OCI-LY3 (cell line): Measurements from ENCODE around the gene PER1.

Source experiments
- H2AFZ ChIP-seq: fragments of 200-600, 300-600 bp; shearing (Covaris generic); 2 replicates; pipeline ENCODE4 v1.6.0; 2014; ENCODE audit warnings: antibody characterized with exemption, low read depth, low read length
- H3K27ac ChIP-seq: fragments of 200-600, 300-600 bp; sonication (generic); 2 replicates; pipeline ENCODE4 v1.5.1; 2014; ENCODE audit warnings: mild to moderate bottlenecking, low read length, moderate library complexity, mixed read lengths
- H3K27me3 ChIP-seq: fragments of 200-600, 300-600 bp; sonication (generic); 2 replicates; pipeline ENCODE4 v1.6.1; 2014; ENCODE audit warnings: low read depth, low read length, mixed read lengths
- H3K36me3 ChIP-seq: fragments of 200-600, 300-600 bp; sonication (generic); replicated peaks from 2 replicates; pipeline ENCODE3; 2014; ENCODE audit warnings: low read depth, low read length, mixed read lengths
- H3K4me1 ChIP-seq: fragments of 300-600, 200-600 bp; sonication (generic); 2 replicates; pipeline ENCODE4 v1.6.1; 2014; ENCODE audit warnings: low read length, mixed read lengths
- H3K4me2 ChIP-seq: fragments of 200-600, 300-600 bp; sonication (generic); 2 replicates; pipeline ENCODE4 v1.6.1; 2014; ENCODE audit warnings: low read length, mixed read lengths
- H3K4me3 ChIP-seq: fragments of 300-600, 200-600 bp; sonication (generic); 2 replicates; pipeline ENCODE4 v1.5.1; 2014; ENCODE audit warnings: antibody characterized with exemption, mild to moderate bottlenecking, low read length, moderate library complexity
- H3K79me2 ChIP-seq: fragments of 300-600, 200-600 bp; shearing (Covaris generic); 2 replicates; pipeline ENCODE4 v1.6.1; 2014; ENCODE audit warnings: mild to moderate bottlenecking, low read length, mixed read lengths
- H3K9ac ChIP-seq: fragments of 300-600, 200-600 bp; shearing (Covaris generic); 2 replicates; pipeline ENCODE4 v1.6.0; 2014; ENCODE audit warnings: mild to moderate bottlenecking, low read length, moderate library complexity
- H3K9me3 ChIP-seq: fragments of 200-600, 300-600 bp; shearing (Covaris generic); 2 replicates; pipeline ENCODE4 v1.6.1; 2014; ENCODE audit warnings: low read length, mixed read lengths; ENCODE audit not compliant: insufficient read depth
- H4K20me1 ChIP-seq: fragments of 200-600, 300-600 bp; sonication (generic); 2 replicates; pipeline ENCODE4 v1.6.1; 2016; ENCODE audit warnings: low read length, mixed read lengths; ENCODE audit not compliant: insufficient read depth
- CTCF ChIP-seq: fragments of 200-600, 300-600 bp; sonication (generic); IDR thresholded peaks from 2 replicates; pipeline ENCODE4 v1.5.1; 2014; ENCODE audit warnings: antibody characterized with exemption, low read length, low read depth
- EZH2phosphoT487 ChIP-seq: fragments of 200-600 bp; shearing (Covaris generic); IDR thresholded peaks from 2 replicates; pipeline ENCODE4 v1.6.1; 2018; ENCODE audit warnings: antibody characterized with exemption, mixed run types, low read depth

Gene PER1

GRCh38 chr17:8160741-8161221 is 8.6 kb upstream of the PER1 start:
- no peak for TF ChIP-seq EZH2phosphoT487
- peaks cover 7% of the 10 kb centered on the region for H3K36me3 ChIP-seq
- no peak overlapping the region for H3K27ac ChIP-seq
- H2AFZ ChIP-seq: no peak overlapping the region
- peaks cover 8% of the 10 kb centered on the region; the same call in 1 of the 2 replicates for H4K20me1 ChIP-seq
- no peaks in the 10 kb centered on the region for H3K9me3 ChIP-seq
- no peak overlapping the region for H3K4me3 ChIP-seq
- H3K79me2 ChIP-seq: peaks cover 21% of the 10 kb centered on the region
- peak overlapping the region; percentile 14; the same call in 1 of the 2 replicates for H3K4me2 ChIP-seq
- peaks cover 30% of the 10 kb centered on the region for H3K4me1 ChIP-seq
- H3K27me3 ChIP-seq: no peaks in the 10 kb centered on the region
- H3K9ac ChIP-seq: no peak overlapping the region

DNA sequence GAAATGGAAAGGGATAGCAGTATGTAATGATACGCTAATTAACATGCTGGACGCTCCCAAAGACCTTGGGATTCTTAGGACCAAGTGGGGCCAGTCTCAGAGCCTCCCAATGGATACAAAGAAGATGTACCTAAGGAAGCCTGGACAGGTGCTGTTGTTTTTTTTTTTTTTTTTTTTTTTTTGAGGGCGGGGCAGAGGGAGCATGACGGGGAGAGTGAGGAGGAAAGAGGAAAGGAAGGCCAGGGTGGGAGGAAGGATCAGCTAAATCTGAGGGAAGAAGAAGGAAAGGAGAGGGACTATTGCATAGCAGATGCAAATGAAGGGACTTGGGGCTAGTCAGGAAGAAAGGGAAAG is 8.0 kb upstream of the PER1 start:
- TF ChIP-seq EZH2phosphoT487 (no peak), CTCF (no peak)
- H3K27me3 ChIP-seq: no peaks in the 10 kb centered on the region
- no peak overlapping the region for H2AFZ ChIP-seq
- H4K20me1 ChIP-seq: peaks cover 8% of the 10 kb centered on the region; the same call in 1 of the 2 replicates
- peaks cover 21% of the 10 kb centered on the region for H3K79me2 ChIP-seq
- H3K36me3 ChIP-seq: peaks cover 7% of the 10 kb centered on the region
- no peak overlapping the region for H3K27ac ChIP-seq
- H3K4me3 ChIP-seq: no peak overlapping the region
- H3K9me3 ChIP-seq: no peaks in the 10 kb centered on the region
- H3K4me1 ChIP-seq: peaks cover 34% of the 10 kb centered on the region
- no peak overlapping the region for H3K9ac ChIP-seq
- no peak overlapping the region for H3K4me2 ChIP-seq

DNA sequence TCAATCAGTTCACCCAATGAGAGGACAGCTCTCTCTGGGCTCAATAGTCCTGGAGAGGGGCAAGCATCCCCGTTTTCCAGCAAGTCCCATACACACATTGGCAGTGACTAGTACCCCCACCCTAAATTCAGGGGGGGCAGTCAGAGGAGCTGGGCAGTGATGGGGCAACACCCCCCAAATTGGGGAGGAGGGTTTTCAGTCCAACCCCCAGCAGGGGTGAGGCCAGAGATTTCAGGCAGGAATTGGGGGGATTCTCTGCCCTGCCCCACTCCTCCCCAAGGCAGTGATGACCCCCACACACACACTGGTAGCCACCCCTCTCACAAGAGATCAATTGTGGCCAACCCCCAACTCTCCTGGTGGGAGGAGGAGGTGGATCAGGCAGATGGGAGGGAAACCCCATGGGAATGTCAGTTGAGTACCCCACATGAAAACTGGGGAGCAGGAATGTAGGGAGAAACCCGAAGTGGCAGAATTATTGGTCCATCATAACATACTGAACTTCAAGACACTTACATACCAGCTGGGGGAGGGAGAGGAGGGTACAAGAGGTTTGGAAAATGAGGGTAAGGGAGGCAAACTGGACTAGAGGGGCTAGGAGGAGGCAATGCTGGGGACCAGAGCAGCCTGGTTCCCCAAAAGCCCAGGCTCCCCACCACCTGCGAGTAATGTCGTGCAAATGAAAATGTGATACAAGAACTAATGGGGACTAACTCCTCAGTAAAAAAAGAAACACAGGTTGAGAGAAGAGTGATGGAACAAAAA is 7.4 kb upstream of the PER1 start:
- H3K4me3 ChIP-seq: no peak overlapping the region
- H3K9ac ChIP-seq: no peak overlapping the region
- peaks cover 21% of the 10 kb centered on the region for H3K79me2 ChIP-seq
- H3K27ac ChIP-seq: no peak overlapping the region
- peaks cover 35% of the 10 kb centered on the region for H3K4me1 ChIP-seq
- TF ChIP-seq EZH2phosphoT487: no peak
- no peak for TF ChIP-seq CTCF
- peaks cover 8% of the 10 kb centered on the region; the same call in 1 of the 2 replicates for H4K20me1 ChIP-seq
- no peak overlapping the region for H3K4me2 ChIP-seq
- H2AFZ ChIP-seq: no peak overlapping the region
- H3K36me3 ChIP-seq: peaks cover 7% of the 10 kb centered on the region
- no peaks in the 10 kb centered on the region for H3K9me3 ChIP-seq
- H3K27me3 ChIP-seq: no peaks in the 10 kb centered on the region

DNA sequence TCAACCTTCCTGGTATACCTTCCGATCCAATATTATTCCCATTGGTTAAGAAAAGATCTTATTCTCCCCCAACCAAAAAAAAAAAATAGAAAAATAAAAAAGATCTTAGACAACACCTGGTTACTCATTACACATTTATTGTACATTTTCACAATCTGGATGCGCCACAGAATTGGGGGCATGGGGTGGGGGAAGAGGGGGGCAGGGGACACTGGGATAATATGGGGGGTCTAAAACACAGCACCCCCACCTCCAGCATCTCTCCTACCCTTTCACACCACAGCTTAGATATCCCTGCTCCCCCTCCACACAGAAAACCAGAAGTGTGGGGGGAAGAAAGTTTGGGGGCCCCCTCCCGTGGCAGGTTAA is 6.8 kb upstream of the PER1 start:
- no peak overlapping the region for H3K27ac ChIP-seq
- H3K4me3 ChIP-seq: no peak overlapping the region
- H3K9ac ChIP-seq: no peak overlapping the region
- TF ChIP-seq EZH2phosphoT487: no peak
- TF ChIP-seq CTCF: no peak
- H3K27me3 ChIP-seq: no peaks in the 10 kb centered on the region
- no peak overlapping the region for H3K4me2 ChIP-seq
- H4K20me1 ChIP-seq: peaks cover 8% of the 10 kb centered on the region; the same call in 1 of the 2 replicates
- peaks cover 21% of the 10 kb centered on the region for H3K79me2 ChIP-seq
- no peaks in the 10 kb centered on the region for H3K9me3 ChIP-seq
- peaks cover 29% of the 10 kb centered on the region for H3K4me1 ChIP-seq
- H3K36me3 ChIP-seq: peaks cover 7% of the 10 kb centered on the region
- H2AFZ ChIP-seq: no peak overlapping the region
